Ramos (cell line): Measurements from ENCODE around the gene ULK2.
"Not testable (repeated sequence)": the region's sequence is repeated elsewhere in the genome, so short reads cannot be mapped to it uniquely, and the experiment has no call there.

Experiments used
- in situ Hi-C: fragments of 300-500 bp; cut with MboI; formaldehyde crosslinking; loops from one replicate; pipeline ENCODE4 v1.14.3; 2022; ENCODE audit warnings: low sequenced_read_pairs; ENCODE audit not compliant: unreplicated experiment

Gene ULK2

GRCh38 chr17:19867329-19868078, at the start of gene ULK2:
TSS of gene ULK2 (minus strand) at chr17:19867936. CDS start at chr17:19867417, 519 bp downstream.
- in situ Hi-C loops, result no loop called here

- in situ Hi-C loops, result no loop called here
Observed at GRCh38 chr17:19915245-19915978, 47.7 kb upstream of the ULK2 start.

GRCh38 chr17:19911033-19911432, 43.3 kb upstream of the ULK2 start:
- in situ Hi-C loops, result no loop called here

GRCh38 chr17:19909139-19909538, 41.4 kb upstream of the ULK2 start:
- in situ Hi-C loops, result no loop called here

GRCh38 chr17:19905502-19905901, 37.8 kb upstream of the ULK2 start:
- in situ Hi-C loops, result no loop called here

GRCh38 chr17:19904924-19905323, 37.2 kb upstream of the ULK2 start:
- in situ Hi-C loops, result no loop called here

- in situ Hi-C loops, result no loop called here
Observed at GRCh38 chr17:19904412-19904811, 36.7 kb upstream of the ULK2 start.

GRCh38 chr17:19900809-19901208, 33.1 kb upstream of the ULK2 start:
- in situ Hi-C loops, result no loop called here

GRCh38 chr17:19897903-19898302, 30.2 kb upstream of the ULK2 start:
- in situ Hi-C loops, result no loop called here

- in situ Hi-C loops, result no loop called here
Observed at GRCh38 chr17:19897090-19897837, 29.5 kb upstream of the ULK2 start.

GRCh38 chr17:19896679-19897078, 28.9 kb upstream of the ULK2 start:
- in situ Hi-C loops, result no loop called here

GRCh38 chr17:19890554-19890953, 22.8 kb upstream of the ULK2 start:
- in situ Hi-C loops, result not testable (repeated sequence)

- in situ Hi-C loops, result not testable (repeated sequence)
Observed at GRCh38 chr17:19890001-19890400, 22.3 kb upstream of the ULK2 start.

GRCh38 chr17:19886116-19886515, 18.4 kb upstream of the ULK2 start:
- in situ Hi-C loops, result no loop called here

GRCh38 chr17:19883537-19884215, 15.9 kb upstream of the ULK2 start:
- in situ Hi-C loops, result no loop called here

- in situ Hi-C loops, result no loop called here
Observed at GRCh38 chr17:19880393-19880792, 12.7 kb upstream of the ULK2 start.

- in situ Hi-C loops, result no loop called here
Observed at GRCh38 chr17:19877364-19877945, 9.7 kb upstream of the ULK2 start.

GRCh38 chr17:19876529-19877161, 8.9 kb upstream of the ULK2 start:
- in situ Hi-C loops, result no loop called here

- in situ Hi-C loops, result no loop called here
Observed at GRCh38 chr17:19874256-19874655, 6.5 kb upstream of the ULK2 start.

- in situ Hi-C loops, result no loop called here
Observed at GRCh38 chr17:19873346-19873745, 5.6 kb upstream of the ULK2 start.
